Bone marrow (tissue), 2 donors: Measurements from ENCODE around the gene CACNA2D3.
"Not testable (repeated sequence)": the region's sequence is repeated elsewhere in the genome, so short reads cannot be mapped to it uniquely, and the experiment has no call there.

Experiments
- DNase-seq, 2 donors: peaks; one replicate each; lab custom pipeline; 2025; lab: John Stamatoyannopoulos, UW

The CACNA2D3 gene

GRCh38 chr3:54631516-54632325 is 509.4 kb downstream of the CACNA2D3 start:
- DNase-seq: no peak

- DNase-seq: no peak
These were observed 509.9 kb downstream of the CACNA2D3 start for GRCh38 chr3:54632326-54632665.

GRCh38 chr3:54632834-54633233 is 510.5 kb downstream of the CACNA2D3 start:
- no peak for DNase-seq

- DNase-seq: no peak
These were observed 511.2 kb downstream of the CACNA2D3 start for GRCh38 chr3:54633444-54634121.

GRCh38 chr3:54634122-54634469 is 511.7 kb downstream of the CACNA2D3 start:
- DNase-seq: no peak

GRCh38 chr3:54639790-54640372 is 517.5 kb downstream of the CACNA2D3 start:
- DNase-seq: not testable (repeated sequence)

GRCh38 chr3:54641226-54642014 is 519.1 kb downstream of the CACNA2D3 start:
- no peak for DNase-seq

- DNase-seq: no peak
These were observed 519.8 kb downstream of the CACNA2D3 start for GRCh38 chr3:54642147-54642546.

- DNase-seq: no peak
These were observed 525.4 kb downstream of the CACNA2D3 start for GRCh38 chr3:54647721-54648120.

- DNase-seq: no peak
These were observed 527.2 kb downstream of the CACNA2D3 start for GRCh38 chr3:54649551-54649950.

GRCh38 chr3:54653456-54654195 is 531.3 kb downstream of the CACNA2D3 start:
- DNase-seq: no peak

GRCh38 chr3:54654776-54655175 is 532.4 kb downstream of the CACNA2D3 start:
- no peak for DNase-seq

GRCh38 chr3:54659347-54659746 is 537.0 kb downstream of the CACNA2D3 start:
- no peak for DNase-seq

- no peak for DNase-seq
These were observed 538.4 kb downstream of the CACNA2D3 start for GRCh38 chr3:54660714-54661132.

GRCh38 chr3:54661151-54661550 is 538.8 kb downstream of the CACNA2D3 start:
- DNase-seq: no peak

- no peak for DNase-seq
These were observed 541.2 kb downstream of the CACNA2D3 start for GRCh38 chr3:54663501-54664011.

GRCh38 chr3:54665016-54665600 is 542.8 kb downstream of the CACNA2D3 start:
- no peak for DNase-seq

GRCh38 chr3:54668236-54668635 is 545.9 kb downstream of the CACNA2D3 start:
- DNase-seq: no peak

- no peak for DNase-seq
These were observed 548.0 kb downstream of the CACNA2D3 start for GRCh38 chr3:54670201-54671000.

- DNase-seq: no peak
These were observed 549.2 kb downstream of the CACNA2D3 start for GRCh38 chr3:54671511-54671910.
